ENCODE results near the gene MYOCOS. TPM values are rescaled to one million over a fixed set of nuclear protein-coding genes. Genes with fewer than 3 reads are reported as not detected.

Gene MYOCOS
- total and polyA plus RNA-seq, 2 donors (not counting 1 experiment from before 2014, with no cell fraction given): not detected

DNA sequence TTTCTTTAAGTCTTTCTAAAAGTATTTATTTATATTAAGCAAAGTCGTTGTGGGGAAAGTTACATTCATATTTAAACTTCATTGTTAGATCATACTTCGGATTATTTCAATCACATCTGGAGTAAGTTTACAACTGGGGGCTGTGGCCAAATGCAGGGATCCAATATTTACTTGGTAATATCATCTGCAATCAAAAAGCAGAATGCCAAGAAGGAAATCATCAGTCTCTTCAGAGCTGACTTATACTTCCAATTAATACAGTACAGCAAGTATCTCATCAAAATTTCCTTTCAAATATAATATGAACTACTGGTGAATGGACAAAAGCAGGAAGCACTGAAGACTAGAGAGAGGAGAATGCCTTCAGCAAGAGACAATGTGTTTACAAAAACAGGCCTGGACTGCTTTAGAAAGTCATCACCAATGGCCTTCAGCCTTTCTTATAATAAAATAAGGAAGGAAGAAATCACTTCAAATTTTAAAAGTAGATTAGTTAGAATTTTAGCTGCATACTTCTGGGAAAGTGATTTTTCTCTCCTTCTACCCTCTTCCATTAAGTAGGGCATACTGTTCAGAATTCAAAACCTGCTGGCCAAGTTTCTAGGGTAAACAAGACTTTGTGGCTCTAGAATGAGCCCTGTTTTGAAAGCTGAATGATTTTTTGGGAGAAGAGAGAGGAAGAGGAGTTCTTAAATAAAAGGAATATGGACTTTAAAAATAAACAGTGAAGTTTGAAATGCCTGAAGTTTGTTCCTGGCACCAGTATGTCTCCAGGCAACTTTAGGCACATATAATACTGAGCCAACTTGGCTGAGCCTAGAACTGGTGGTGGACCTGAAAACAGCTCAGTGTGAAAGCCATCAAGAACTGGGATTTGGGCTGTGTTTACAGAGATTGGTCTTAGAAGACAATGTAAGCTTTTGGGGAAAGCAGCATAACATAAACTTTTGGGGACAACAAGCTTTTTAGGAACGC is 52.7 kb downstream of the MYOCOS start:
- no peak overlapping the region for H3K9ac ChIP-seq (ENCODE audit: insufficient read depth, low read length)
- no peak overlapping the region for H2AFZ ChIP-seq (ENCODE audit: low read length)
- H3K36me3 ChIP-seq (ENCODE audit: control insufficient read depth, insufficient read depth, low read length): no peaks in the 10 kb centered on the region
- no peaks in the 10 kb centered on the region for H3K4me1 ChIP-seq (ENCODE audit: control insufficient read depth, extremely low read depth, insufficient read depth, low read length)
- H3K4me3 ChIP-seq (replicated peaks in 1 of 4; ENCODE audit: control extremely low read depth in 1 of 4, insufficient read depth in 1 of 4, low read depth in 3 of 4, low read length in 4 of 4): no peak overlapping the region
- H3K27me3 ChIP-seq (ENCODE audit: control insufficient read depth, insufficient read depth, low read length): no peaks in the 10 kb centered on the region
- no peak overlapping the region for H3K4me2 ChIP-seq (ENCODE audit: extremely low read depth, insufficient read depth, low read length)
- TF ChIP-seq, protein P1, sequence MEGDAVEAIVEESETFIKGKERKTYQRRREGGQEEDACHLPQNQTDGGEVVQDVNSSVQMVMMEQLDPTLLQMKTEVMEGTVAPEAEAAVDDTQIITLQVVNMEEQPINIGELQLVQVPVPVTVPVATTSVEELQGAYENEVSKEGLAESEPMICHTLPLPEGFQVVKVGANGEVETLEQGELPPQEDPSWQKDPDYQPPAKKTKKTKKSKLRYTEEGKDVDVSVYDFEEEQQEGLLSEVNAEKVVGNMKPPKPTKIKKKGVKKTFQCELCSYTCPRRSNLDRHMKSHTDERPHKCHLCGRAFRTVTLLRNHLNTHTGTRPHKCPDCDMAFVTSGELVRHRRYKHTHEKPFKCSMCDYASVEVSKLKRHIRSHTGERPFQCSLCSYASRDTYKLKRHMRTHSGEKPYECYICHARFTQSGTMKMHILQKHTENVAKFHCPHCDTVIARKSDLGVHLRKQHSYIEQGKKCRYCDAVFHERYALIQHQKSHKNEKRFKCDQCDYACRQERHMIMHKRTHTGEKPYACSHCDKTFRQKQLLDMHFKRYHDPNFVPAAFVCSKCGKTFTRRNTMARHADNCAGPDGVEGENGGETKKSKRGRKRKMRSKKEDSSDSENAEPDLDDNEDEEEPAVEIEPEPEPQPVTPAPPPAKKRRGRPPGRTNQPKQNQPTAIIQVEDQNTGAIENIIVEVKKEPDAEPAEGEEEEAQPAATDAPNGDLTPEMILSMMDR (conservative IDR thresholded peaks at IDR 0.05 in 1 of 2, IDR thresholded peaks at IDR 0.05 in 1 of 2; ENCODE audit: low read depth in 1 of 2, low read length in 2 of 2): no peak
- TF ChIP-seq EZH2 (IDR thresholded peaks at IDR 0.05; ENCODE audit: low read length, missing control alignments): no peak
- no peaks in the 10 kb centered on the region for H3K79me2 ChIP-seq (ENCODE audit: control insufficient read depth, insufficient read depth, low read length)
- H3K9me3 ChIP-seq (ENCODE audit: control insufficient read depth, insufficient read depth, low read depth, low read length): no peaks in the 10 kb centered on the region
- DNase-seq (ENCODE audit: low read depth in 2 of 2): no peak
- no peak overlapping the region for H3K27ac ChIP-seq (ENCODE audit: insufficient read depth, low read length)
- no peaks in the 10 kb centered on the region for H4K20me1 ChIP-seq (ENCODE audit: control insufficient read depth, extremely low read depth, insufficient read depth, low read length)

Other genes with a start within 250 kb of the MYOCOS start
- 31.8 and 50.4 TPM in 2 replicates for gene PRRC2C, start 136.7 kb upstream of the MYOCOS start, total RNA-seq
- gene PRRC2C, start 136.7 kb upstream of the MYOCOS start, polyA plus RNA-seq: 48.5 and 56.3 TPM in 2 replicates
- 1.2 and 2.1 TPM in 2 replicates for gene MYOC, start 30.4 kb downstream of the MYOCOS start, total RNA-seq
- gene MYOC, start 30.4 kb downstream of the MYOCOS start, polyA plus RNA-seq: 1.1 and 2.0 TPM in 2 replicates
- 14.1 and 32.9 TPM in 2 replicates for gene VAMP4, start 119.8 kb downstream of the MYOCOS start, total RNA-seq
- gene VAMP4, start 119.8 kb downstream of the MYOCOS start, polyA plus RNA-seq: 21.8 and 29.0 TPM in 2 replicates
- gene METTL13, start 159.4 kb downstream of the MYOCOS start, total RNA-seq: 38.0 and 38.5 TPM in 2 replicates
- gene METTL13, start 159.4 kb downstream of the MYOCOS start, polyA plus RNA-seq: 27.3 and 42.4 TPM in 2 replicates
- gene DNM3, start 219.3 kb downstream of the MYOCOS start, total RNA-seq: 1.8 and 3.6 TPM in 2 replicates
- gene DNM3, start 219.3 kb downstream of the MYOCOS start, polyA plus RNA-seq: 1.6 and 1.9 TPM in 2 replicates